Stimulated activated CD8-positive, alpha-beta memory T cell treated with anti-CD3 and anti-CD28 coated beads, Interleukin-4, amount 100 ng/mL, for 48 hours (primary cell): ENCODE data around the gene FBXO33.

Experiments
- DNase-seq: peaks from one replicate; pipeline ENCODE4 v3.0.0-alpha.2; 2020

The FBXO33 gene

GRCh38 chr14:39430762-39431415, 1.3 kb downstream of the FBXO33 start:
- no peak for DNase-seq

GRCh38 chr14:39428118-39428517, 4.1 kb downstream of the FBXO33 start:
- no peak for DNase-seq

GRCh38 chr14:39426605-39427004, 5.6 kb downstream of the FBXO33 start:
- DNase-seq: no peak

GRCh38 chr14:39425947-39426346, 6.3 kb downstream of the FBXO33 start:
- DNase-seq: no peak

GRCh38 chr14:39423793-39424192, 8.4 kb downstream of the FBXO33 start:
- no peak for DNase-seq

GRCh38 chr14:39422243-39422642, 10.0 kb downstream of the FBXO33 start:
- DNase-seq: no peak

GRCh38 chr14:39419272-39419671, 13.0 kb downstream of the FBXO33 start:
- DNase-seq: no peak

- DNase-seq: no peak
Observed at GRCh38 chr14:39417014-39417413, 15.2 kb downstream of the FBXO33 start.

GRCh38 chr14:39416072-39416471, 16.2 kb downstream of the FBXO33 start:
- no peak for DNase-seq

- no peak for DNase-seq
Observed at GRCh38 chr14:39406560-39406959, 25.7 kb downstream of the FBXO33 start.

- no peak for DNase-seq
Observed at GRCh38 chr14:39398382-39398781, 33.9 kb downstream of the FBXO33 start.

GRCh38 chr14:39396448-39396847, 35.8 kb downstream of the FBXO33 start:
- no peak for DNase-seq

- no peak for DNase-seq
Observed at GRCh38 chr14:39395555-39396254, 36.5 kb downstream of the FBXO33 start.

GRCh38 chr14:39393289-39393688, 38.9 kb downstream of the FBXO33 start:
- DNase-seq: no peak

- no peak for DNase-seq
Observed at GRCh38 chr14:39384177-39384576, 48.1 kb downstream of the FBXO33 start.

GRCh38 chr14:39383741-39384140, 48.5 kb downstream of the FBXO33 start:
- DNase-seq: no peak

GRCh38 chr14:39383026-39383660, 49.1 kb downstream of the FBXO33 start:
- DNase-seq: no peak

GRCh38 chr14:39382463-39382862, 49.8 kb downstream of the FBXO33 start:
- DNase-seq: no peak

GRCh38 chr14:39381366-39381765, 50.9 kb downstream of the FBXO33 start:
- DNase-seq: no peak

GRCh38 chr14:39376667-39377403, 55.4 kb downstream of the FBXO33 start:
- DNase-seq: no peak

- DNase-seq: no peak
Observed at GRCh38 chr14:39374851-39375250, 57.4 kb downstream of the FBXO33 start.

- no peak for DNase-seq
Observed at GRCh38 chr14:39372656-39373055, 59.6 kb downstream of the FBXO33 start.

GRCh38 chr14:39370415-39370814, 61.8 kb downstream of the FBXO33 start:
- no peak for DNase-seq

- DNase-seq: no peak
Observed at GRCh38 chr14:39369029-39369428, 63.2 kb downstream of the FBXO33 start.
